Caco-2 (cell line): ENCODE data around the gene TOR1AIP2. TPM values are rescaled to one million over a fixed set of nuclear protein-coding genes. Genes with fewer than 3 reads are reported as not detected.

Experiments
- BruUV-seq: library from RNA; stranded (reverse); fragments of 400-500 nt; replicated peaks from 2 replicates; lab custom pipeline; 2021; lab: Mats Ljungman, UMichigan
- CTCF ChIA-PET: fragments of 300-600 bp; sonication (Branson Sonifier 250); formaldehyde crosslinking; loops from one replicate; lab custom pipeline; 2022; ENCODE audit warnings: antibody characterized with exemption; lab: Charles Lee
- POLR2A ChIA-PET: fragments of 300-600 bp; sonication (Branson Sonifier 250); formaldehyde crosslinking; loops from one replicate; lab custom pipeline; 2022; ENCODE audit warnings: antibody characterized with exemption; lab: Charles Lee
- DNase-seq, 2 experiments: peaks; one replicate each; pipeline versions ENCODE4 v3.0.0 to v3.0.0-alpha.2; 2020 to 2022
- H3K27me3 ChIP-seq: replicated peaks from 2 replicates; pipeline ENCODE4 v1.6.0; 2011; ENCODE audit warnings: low read length; ENCODE audit not compliant: control insufficient read depth, insufficient read depth
- H3K36me3 ChIP-seq: 2 replicates; pipeline ENCODE4 v1.5.1; 2011; ENCODE audit warnings: low read length; ENCODE audit not compliant: control insufficient read depth, insufficient read depth
- H3K4me1 ChIP-seq: fragments of 250-450 bp; sonication (Bioruptor Pico); 2 replicates; pipeline ENCODE4 v1.5.1; 2020; ENCODE audit warnings: mild to moderate bottlenecking
- H3K4me3 ChIP-seq: 2 replicates; pipeline ENCODE4 v1.5.1; 2011; ENCODE audit warnings: low read depth, mild to moderate bottlenecking, control low read depth, low read length
- H3K9me3 ChIP-seq: fragments of 250-450 bp; sonication (Bioruptor Pico); 2 replicates; pipeline ENCODE4 v1.5.1; 2020; ENCODE audit warnings: mild to moderate bottlenecking, moderate library complexity
- H3K27ac Mint-ChIP-seq: one replicate; pipeline ENCODE4 v1.8.0; 2022; ENCODE audit warnings: mixed read lengths; ENCODE audit not compliant: unreplicated experiment
- H3K27me3 Mint-ChIP-seq: one replicate; pipeline ENCODE4 v1.8.0; 2022; ENCODE audit warnings: mixed read lengths; ENCODE audit not compliant: insufficient read depth, unreplicated experiment
- H3K36me3 Mint-ChIP-seq: one replicate; pipeline ENCODE4 v1.8.0; 2022; ENCODE audit warnings: mild to moderate bottlenecking, mixed read lengths; ENCODE audit not compliant: insufficient read depth, unreplicated experiment
- H3K4me1 Mint-ChIP-seq: one replicate; pipeline ENCODE4 v1.8.0; 2022; ENCODE audit warnings: low read depth, mixed read lengths; ENCODE audit not compliant: unreplicated experiment
- H3K4me3 Mint-ChIP-seq: one replicate; pipeline ENCODE4 v1.8.0; 2022; ENCODE audit warnings: mild to moderate bottlenecking, moderate library complexity, mixed read lengths; ENCODE audit not compliant: unreplicated experiment
- H3K9me3 Mint-ChIP-seq: one replicate; pipeline ENCODE4 v1.8.0; 2022; ENCODE audit warnings: mixed read lengths; ENCODE audit not compliant: unreplicated experiment
- intact Hi-C: fragments of 100-400 bp; cut with micrococcal nuclease; formaldehyde crosslinking; loops from one replicate; pipeline ENCODE4 v1.10.0; 2022; ENCODE audit not compliant: unreplicated experiment
- total RNA-seq: library from RNA; stranded (reverse); gene quantifications from 2 replicates; pipeline ENCODE4 v1.2.3, GENCODE V29; 2022
- TF ChIP-seq, protein P1 (sequence below), 2 experiments: fragments of 200-600 bp in 1 of 2; IDR thresholded peaks; 1 replicate in 1 of 2; 2 replicates in 1 of 2; pipeline versions ENCODE4 v1.5.1 to v1.8.0; 2011 to 2022; ENCODE audit warnings: antibody characterized with exemption in 1 of 2, control low read depth in 1 of 2, inconsistent platforms in 1 of 2, low read depth in 1 of 2, low read length in 1 of 2, mild to moderate bottlenecking in 1 of 2, moderate library complexity in 1 of 2; ENCODE audit not compliant: insufficient read depth in 1 of 2, severe bottlenecking in 1 of 2, unreplicated experiment in 1 of 2

Gene TOR1AIP2
- total RNA-seq, 1 experiment from 2014 or later, result 92.8 TPM

DNA sequence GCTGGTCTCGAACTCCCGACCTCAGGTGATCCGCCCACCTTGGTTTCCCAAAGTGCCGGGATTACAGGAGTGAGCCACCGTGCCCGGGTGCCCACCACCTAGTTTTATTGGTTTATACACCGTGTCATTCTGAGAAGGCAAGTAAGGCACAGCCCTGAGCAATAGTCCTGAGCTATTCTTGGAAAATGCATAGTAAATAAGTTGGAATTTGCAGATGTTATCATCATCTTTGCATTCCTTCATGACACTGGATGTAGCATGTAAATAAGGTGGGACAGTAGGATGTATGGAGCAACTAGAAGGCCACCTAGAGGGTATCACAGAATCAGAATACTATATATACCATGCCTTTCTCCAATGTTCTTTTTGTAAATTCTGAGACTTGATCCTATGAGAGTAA is 11.0 kb downstream of the TOR1AIP2 start:
- Mint-ChIP-seq H3K27me3 (no peaks in the 10 kb centered on the region), H3K4me3 (no peak overlapping the region), H3K27ac (no peak overlapping the region), H3K36me3 (peaks cover 91% of the 10 kb centered on the region), H3K9me3 (no peaks in the 10 kb centered on the region), H3K4me1 (peaks cover 11% of the 10 kb centered on the region)
- POLR2A ChIA-PET, result no interaction called here
- no peaks in the 10 kb centered on the region for H3K9me3 ChIP-seq
- no TSS peak for BruUV-seq
- H3K36me3 ChIP-seq, result peaks cover 1% of the 10 kb centered on the region; the same call in 1 of the 2 replicates
- DNase-seq, result no peak
- H3K27me3 ChIP-seq, result no peaks in the 10 kb centered on the region
- H3K4me3 ChIP-seq, result no peak overlapping the region
- TF ChIP-seq, protein P1, sequence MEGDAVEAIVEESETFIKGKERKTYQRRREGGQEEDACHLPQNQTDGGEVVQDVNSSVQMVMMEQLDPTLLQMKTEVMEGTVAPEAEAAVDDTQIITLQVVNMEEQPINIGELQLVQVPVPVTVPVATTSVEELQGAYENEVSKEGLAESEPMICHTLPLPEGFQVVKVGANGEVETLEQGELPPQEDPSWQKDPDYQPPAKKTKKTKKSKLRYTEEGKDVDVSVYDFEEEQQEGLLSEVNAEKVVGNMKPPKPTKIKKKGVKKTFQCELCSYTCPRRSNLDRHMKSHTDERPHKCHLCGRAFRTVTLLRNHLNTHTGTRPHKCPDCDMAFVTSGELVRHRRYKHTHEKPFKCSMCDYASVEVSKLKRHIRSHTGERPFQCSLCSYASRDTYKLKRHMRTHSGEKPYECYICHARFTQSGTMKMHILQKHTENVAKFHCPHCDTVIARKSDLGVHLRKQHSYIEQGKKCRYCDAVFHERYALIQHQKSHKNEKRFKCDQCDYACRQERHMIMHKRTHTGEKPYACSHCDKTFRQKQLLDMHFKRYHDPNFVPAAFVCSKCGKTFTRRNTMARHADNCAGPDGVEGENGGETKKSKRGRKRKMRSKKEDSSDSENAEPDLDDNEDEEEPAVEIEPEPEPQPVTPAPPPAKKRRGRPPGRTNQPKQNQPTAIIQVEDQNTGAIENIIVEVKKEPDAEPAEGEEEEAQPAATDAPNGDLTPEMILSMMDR (IDR thresholded peaks at IDR 0.05; ENCODE audit: insufficient read depth in 1 of 2, low read depth in 1 of 2, low read length in 1 of 2, severe bottlenecking in 1 of 2, unreplicated experiment in 1 of 2), result no peak
- CTCF ChIA-PET, result no interaction called here
- H3K4me1 ChIP-seq, result no peaks in the 10 kb centered on the region
- intact Hi-C loops, result loop anchor here (1.0 to 10.0 kb wide), 4 partner anchors 88 to 312 kb away; partner anchors contain the start of gene CEP350

DNA sequence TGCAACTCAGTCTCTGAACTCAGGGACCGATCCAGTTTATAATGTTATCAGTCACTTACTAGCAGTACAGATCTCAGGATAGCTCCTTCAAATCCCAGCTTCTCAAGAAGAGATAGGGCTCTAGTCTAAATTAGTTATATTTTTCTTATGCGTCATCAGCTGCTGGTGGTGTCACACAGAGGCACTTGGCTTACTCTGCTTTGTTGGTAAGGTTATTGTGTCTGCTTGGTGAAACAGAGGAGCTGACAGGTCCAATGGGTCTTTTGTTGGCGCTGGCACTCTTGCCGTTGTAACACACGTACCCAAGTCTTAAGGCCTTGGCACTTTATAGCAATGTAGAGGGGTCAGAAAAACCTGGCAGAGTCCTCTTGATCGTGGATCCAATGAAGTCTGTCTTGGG is 12.2 kb downstream of the TOR1AIP2 start:
- H3K36me3 ChIP-seq, result peaks cover 1% of the 10 kb centered on the region; the same call in 1 of the 2 replicates

DNA sequence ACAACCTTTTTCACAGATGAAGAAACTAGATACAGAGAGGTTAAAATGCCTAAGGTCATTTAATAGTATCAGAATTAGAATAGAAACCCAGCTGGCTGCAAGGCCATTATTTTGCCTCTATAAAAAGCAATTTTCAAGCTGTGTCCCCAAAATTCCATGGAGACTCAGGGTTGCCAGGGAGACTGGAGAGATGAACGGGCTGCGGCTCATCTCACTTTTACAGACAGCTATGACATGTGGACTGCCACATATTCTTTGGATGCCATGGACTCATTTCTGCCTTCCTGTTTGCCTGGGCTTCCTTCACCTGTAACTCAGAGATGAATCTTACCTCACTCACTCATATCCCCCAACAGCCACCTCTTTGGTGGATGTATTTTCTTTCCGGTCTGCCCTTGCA is 17.0 kb downstream of the TOR1AIP2 start:
- no TSS peak for BruUV-seq
- peaks cover 68% of the 10 kb centered on the region for H3K36me3 Mint-ChIP-seq
- no peaks in the 10 kb centered on the region for H3K4me1 Mint-ChIP-seq
- no peak overlapping the region for H3K27ac Mint-ChIP-seq
- intact Hi-C loops, result loop anchor here (10.0 kb wide), 1 partner anchor 164 kb away; no protein-coding TSS in a partner anchor
- no peak overlapping the region for H3K4me3 Mint-ChIP-seq
- H3K27me3 ChIP-seq, result no peaks in the 10 kb centered on the region
- H3K4me3 ChIP-seq, result no peak overlapping the region
- no peaks in the 10 kb centered on the region for H3K9me3 Mint-ChIP-seq
- ChIA-PET CTCF (no interaction called here), POLR2A (no interaction called here)
- H3K27me3 Mint-ChIP-seq, result no peaks in the 10 kb centered on the region
- H3K9me3 ChIP-seq, result no peaks in the 10 kb centered on the region
- H3K4me1 ChIP-seq, result no peaks in the 10 kb centered on the region; the same call in 1 of the 2 replicates
- H3K36me3 ChIP-seq, result no peaks in the 10 kb centered on the region; the same call in 1 of the 2 replicates
- no peak for DNase-seq
- TF ChIP-seq, protein P1 (IDR thresholded peaks at IDR 0.05; ENCODE audit: insufficient read depth in 1 of 2, low read depth in 1 of 2, low read length in 1 of 2, severe bottlenecking in 1 of 2, unreplicated experiment in 1 of 2), result no peak

More for the DNA sequence above, 12.2 kb downstream of the TOR1AIP2 start:
- no peaks in the 10 kb centered on the region for H3K27me3 Mint-ChIP-seq
- ChIA-PET CTCF (no interaction called here), POLR2A (no interaction called here)
- Histone ChIP-seq H3K9me3 (no peaks in the 10 kb centered on the region), H3K4me3 (no peak overlapping the region), H3K27me3 (no peaks in the 10 kb centered on the region), H3K4me1 (no peaks in the 10 kb centered on the region)
- H3K27ac Mint-ChIP-seq, result no peak overlapping the region
- intact Hi-C loops, result loop anchor here (10.0 kb wide), 1 partner anchor 159 kb away; no protein-coding TSS in a partner anchor
- peaks cover 86% of the 10 kb centered on the region for H3K36me3 Mint-ChIP-seq
- H3K9me3 Mint-ChIP-seq, result no peaks in the 10 kb centered on the region
- H3K4me1 Mint-ChIP-seq, result peaks cover 11% of the 10 kb centered on the region
- no peak overlapping the region for H3K4me3 Mint-ChIP-seq
- DNase-seq, result no peak
- BruUV-seq, result no TSS peak
- TF ChIP-seq, protein P1 (IDR thresholded peaks at IDR 0.05; ENCODE audit: insufficient read depth in 1 of 2, low read depth in 1 of 2, low read length in 1 of 2, severe bottlenecking in 1 of 2, unreplicated experiment in 1 of 2), result no peak
